ENCODE results near the gene BTBD9. TPM values are rescaled to one million over a fixed set of nuclear protein-coding genes. Genes with fewer than 3 reads are reported as not detected.

Gene BTBD9
- total RNA-seq, 1 experiment from 2014 or later = 8.9 TPM

GRCh38 chr6:38353310-38354036 is 286.3 kb downstream of the BTBD9 start:
- H3K4me1 ChIP-seq (ENCODE audit: insufficient read depth, low read length) = 0 out of 2 replicates have a peak, but pooled peaks cover 5% of the 10 kb centered on the region
- no peak overlapping the region for H4K5ac ChIP-seq (ENCODE audit: insufficient read length, low read depth, low read length)
- no peaks in the 10 kb centered on the region for H3K36me3 Mint-ChIP-seq (ENCODE audit: insufficient read depth in 1 of 3, low read depth in 3 of 3)
- no peak overlapping the region for H3K4ac ChIP-seq (ENCODE audit: low read depth, low read length)
- no peak for TF ChIP-seq CTCF (conservative IDR thresholded peaks at IDR 0.05)
- peaks cover 17 to 21% of the 10 kb centered on the region in 2 experiments for H3K4me1 Mint-ChIP-seq
- no peak overlapping the region for H3K14ac ChIP-seq (ENCODE audit: insufficient read depth, low read length)
- no peak overlapping the region for H3T11ph ChIP-seq (ENCODE audit: low read length)
- H4K20me1 ChIP-seq (ENCODE audit: control insufficient read depth, insufficient read depth, insufficient read length) = no peaks in the 10 kb centered on the region
- 100% methylated on average over 1 of the region's 7 CpGs for WGBS (ENCODE audit: extremely low coverage, insufficient read length, low lambda C conversion rate)
- H2AFZ ChIP-seq (ENCODE audit: low read length) = no peak overlapping the region
- no peak overlapping the region for H4K8ac ChIP-seq (replicated peaks; ENCODE audit: insufficient read length, low read depth, low read length)
- H3K9ac ChIP-seq (ENCODE audit: extremely low read depth, insufficient read length, low read length) = no peak overlapping the region
- no peak overlapping the region for H3K27ac Mint-ChIP-seq
- H3K27me3 ChIP-seq (ENCODE audit: insufficient read depth, low read length) = no peaks in the 10 kb centered on the region
- no peak overlapping the region for H2BK15ac ChIP-seq (ENCODE audit: low read depth, low read length)
- no peak for DNase-seq
- H3K9me3 Mint-ChIP-seq = no peaks in the 10 kb centered on the region
- no peaks in the 10 kb centered on the region for H3K23me2 ChIP-seq (ENCODE audit: insufficient read length, low read depth, low read length, poor library complexity, severe bottlenecking)
- H3K4me2 ChIP-seq (ENCODE audit: insufficient read depth, insufficient read length, low read length) = no peak overlapping the region
- H2BK12ac ChIP-seq (ENCODE audit: insufficient read length, low read depth, low read length) = no peak overlapping the region
- H2BK20ac ChIP-seq (ENCODE audit: low read depth, low read length, poor library complexity, severe bottlenecking) = no peak overlapping the region
- H3K79me2 ChIP-seq (ENCODE audit: insufficient read depth, low read length) = no peaks in the 10 kb centered on the region
- H3K9me3 ChIP-seq (ENCODE audit: control insufficient read depth, low read depth, low read length) = no peaks in the 10 kb centered on the region
- no peak overlapping the region for H3K18ac ChIP-seq (ENCODE audit: insufficient read length, low read depth, low read length)
- no peak overlapping the region for H3K23ac ChIP-seq (ENCODE audit: insufficient read length, low read depth, low read length)
- no peak overlapping the region for H2AK5ac ChIP-seq (ENCODE audit: insufficient read length, low read length)
- no peaks in the 10 kb centered on the region for H3K79me1 ChIP-seq (ENCODE audit: insufficient read depth, low read depth, low read length, poor library complexity, severe bottlenecking)
- no peak overlapping the region for H4K91ac ChIP-seq (ENCODE audit: insufficient read length, low read depth, low read length)
- H3K56ac ChIP-seq (ENCODE audit: insufficient read length, low read depth, low read length) = no peak overlapping the region
- H2BK5ac ChIP-seq (ENCODE audit: insufficient read length, low read length) = no peak overlapping the region
- no peaks in the 10 kb centered on the region; the same call in 1 of the 2 replicates for H3K27me3 Mint-ChIP-seq (ENCODE audit: low read depth)
- H3K4me3 Mint-ChIP-seq = no peak overlapping the region
- no peak overlapping the region for H2BK120ac ChIP-seq (ENCODE audit: low read depth, low read length, poor library complexity, severe bottlenecking)
- no peak overlapping the region for H3K27ac ChIP-seq (ENCODE audit: insufficient read length, low read depth, low read length)

All from H9 (cell line).